HEK293T (cell line): ENCODE data around the gene ZNF487.

Experiments used
- CTCF ChIA-PET: fragments of 350-600 bp; formaldehyde crosslinking; extraction: SDS; loops from one replicate; lab custom pipeline; 2021; ENCODE audit warnings: antibody characterized with exemption, inconsistent platforms; lab: Yijun Ruan, JAX
- POLR2A ChIA-PET: fragments of 350-600 bp; formaldehyde crosslinking; extraction: SDS; loops from one replicate; lab custom pipeline; 2020; ENCODE audit warnings: antibody characterized with exemption, inconsistent platforms; lab: Yijun Ruan, JAX
- DNase-seq: peaks from one replicate; pipeline ENCODE4 v3.0.0; 2012; ENCODE audit warnings: mixed read lengths; ENCODE audit errors: extremely low spot score
- ARNT ChIP-seq: fragments of 450-650 bp; IDR thresholded peaks from 2 replicates; pipeline ENCODE4 v1.6.1; 2017; ENCODE audit warnings: mild to moderate bottlenecking
- BHLHE40 ChIP-seq: fragments of 450-650 bp; IDR thresholded peaks from 2 replicates; pipeline ENCODE4 v1.6.1; 2016; ENCODE audit warnings: mild to moderate bottlenecking, moderate library complexity, borderline replicate concordance
- CTBP1 ChIP-seq: fragments of 450-650 bp; IDR thresholded peaks from 2 replicates; pipeline ENCODE4 v1.6.1; 2016; ENCODE audit warnings: borderline replicate concordance
- ELF4 ChIP-seq: fragments of 450-650 bp; IDR thresholded peaks from 2 replicates; pipeline ENCODE4 v1.6.1; 2017; ENCODE audit warnings: antibody characterized with exemption
- FOXA1 ChIP-seq: fragments of 450-650 bp; IDR thresholded peaks from 2 replicates; pipeline ENCODE4 v1.6.1; 2016; ENCODE audit warnings: mild to moderate bottlenecking
- FOXK2 ChIP-seq: fragments of 450-650 bp; IDR thresholded peaks from 2 replicates; pipeline ENCODE4 v1.6.1; 2016; ENCODE audit warnings: mild to moderate bottlenecking
- FOXM1 ChIP-seq: fragments of 450-650 bp; IDR thresholded peaks from 2 replicates; pipeline ENCODE4 v1.6.1; 2017; ENCODE audit warnings: mild to moderate bottlenecking, borderline replicate concordance
- HDGF ChIP-seq: fragments of 450-650 bp; IDR thresholded peaks from 2 replicates; pipeline ENCODE4 v1.6.1; 2017; ENCODE audit warnings: antibody characterized with exemption, borderline replicate concordance
- L3MBTL2 ChIP-seq: fragments of 450-650 bp; conservative IDR thresholded peaks from 2 replicates; pipeline ENCODE4 v1.6.1; 2016; ENCODE audit warnings: mild to moderate bottlenecking
- LEF1 ChIP-seq: fragments of 450-650 bp; IDR thresholded peaks from 2 replicates; pipeline ENCODE4 v1.6.1; 2017; ENCODE audit warnings: mild to moderate bottlenecking, borderline replicate concordance
- NFRKB ChIP-seq: fragments of 450-650 bp; IDR thresholded peaks from 2 replicates; pipeline ENCODE4 v1.6.1; 2016; ENCODE audit warnings: mild to moderate bottlenecking, moderate library complexity
- PKNOX1 ChIP-seq: fragments of 450-650 bp; IDR thresholded peaks from 2 replicates; pipeline ENCODE4 v1.6.1; 2016
- SP1 ChIP-seq: fragments of 450-650 bp; IDR thresholded peaks from 2 replicates; pipeline ENCODE4 v1.6.1; 2017
- SUZ12 ChIP-seq: fragments of 450-650 bp; IDR thresholded peaks from 2 replicates; pipeline ENCODE4 v1.6.1; 2016; ENCODE audit warnings: mild to moderate bottlenecking
- TARDBP ChIP-seq: fragments of 450-650 bp; IDR thresholded peaks from 2 replicates; pipeline ENCODE4 v1.6.1; 2016
- ZNF384 ChIP-seq: fragments of 450-650 bp; IDR thresholded peaks from 2 replicates; pipeline ENCODE4 v1.6.1; 2016

The ZNF487 gene

GRCh38 chr10:43408710-43409384 lies 28.1 kb upstream of the ZNF487 start, which contains the start of gene HNRNPF:
TSS of gene HNRNPF (minus strand) at chr10:43409186. CDS start at chr10:43387884, 21,302 bp downstream.
- TF ChIP-seq TARDBP, result no peak
- peak; percentile 99 for TF ChIP-seq L3MBTL2
- TF ChIP-seq ELF4, result peak; percentile 77
- no peak for TF ChIP-seq NFRKB
- no peak for TF ChIP-seq LEF1
- TF ChIP-seq ARNT, result no peak
- TF ChIP-seq CTBP1, result no peak
- no peak for TF ChIP-seq FOXM1
- TF ChIP-seq BHLHE40, result no peak
- TF ChIP-seq ZNF384, result no peak
- no peak for TF ChIP-seq SUZ12
- no peak for TF ChIP-seq PKNOX1
- no peak for TF ChIP-seq FOXK2
- no peak for TF ChIP-seq HDGF
- no peak for TF ChIP-seq FOXA1
- TF ChIP-seq SP1, result no peak
- CTCF ChIA-PET, result no interaction called here
- DNase-seq, result peak; percentile 88
- POLR2A ChIA-PET, result interaction anchor here (0.8 to 5.1 kb wide), 12 partner anchors 9 to 117 kb away, joined by 3 to 37 read pairs (median 4); partner anchors contain the start of gene ZNF487

GRCh38 chr10:43409385-43410109 lies 27.4 kb upstream of the ZNF487 start:
- DNase-seq, result no peak
- POLR2A ChIA-PET, result interaction anchor here (0.8 to 5.1 kb wide), 8 partner anchors 8 to 117 kb away, joined by 3 to 37 read pairs (median 4); no protein-coding TSS in a partner anchor
- CTCF ChIA-PET, result interaction anchor here (1.3 kb wide), 1 partner anchor 11 kb away, joined by 3 read pairs; no protein-coding TSS in a partner anchor
- no peak for TF ChIP-seq BHLHE40
- no peak for TF ChIP-seq FOXK2
- no peak for TF ChIP-seq ZNF384
- no peak for TF ChIP-seq SP1
- no peak for TF ChIP-seq CTBP1
- TF ChIP-seq HDGF, result no peak
- TF ChIP-seq L3MBTL2, result no peak; the same call in none of the 2 replicates
- no peak for TF ChIP-seq PKNOX1
- TF ChIP-seq SUZ12, result no peak
- TF ChIP-seq LEF1, result no peak
- no peak for TF ChIP-seq FOXA1
- TF ChIP-seq ARNT, result no peak

- no peak for TF ChIP-seq FOXA1
- no peak for TF ChIP-seq NFRKB
- TF ChIP-seq FOXM1, result no peak
- TF ChIP-seq TARDBP, result no peak
- TF ChIP-seq SUZ12, result no peak
- no peak for TF ChIP-seq ARNT
- TF ChIP-seq BHLHE40, result no peak
- TF ChIP-seq ZNF384, result no peak
- no peak for TF ChIP-seq LEF1
- TF ChIP-seq CTBP1, result no peak
- TF ChIP-seq FOXK2, result no peak
- no peak for TF ChIP-seq PKNOX1
- no peak for TF ChIP-seq HDGF
- no peak for TF ChIP-seq ELF4
- no peak for TF ChIP-seq SP1
- no peak for TF ChIP-seq L3MBTL2
- DNase-seq, result no peak
- ChIA-PET CTCF (interaction anchor here (1.3 kb wide), 1 partner anchor 10 kb away, joined by 3 read pairs; no protein-coding TSS in a partner anchor), POLR2A (interaction anchor here (1.7 to 5.1 kb wide), 2 partner anchors 10 to 26 kb away, joined by 6 to 37 read pairs; no protein-coding TSS in a partner anchor)
Measured at GRCh38 chr10:43410345-43410744, 26.6 kb upstream of the ZNF487 start.

- TF ChIP-seq ZNF384 (no peak), LEF1 (no peak), L3MBTL2 (no peak), FOXM1 (no peak), NFRKB (no peak), PKNOX1 (no peak)
- ChIA-PET POLR2A (interaction anchor here (5.1 kb wide), 1 partner anchor 9 kb away, joined by 37 read pairs; no protein-coding TSS in a partner anchor), CTCF (no interaction called here)
- DNase-seq, result no peak
Measured at GRCh38 chr10:43411536-43411935, 25.4 kb upstream of the ZNF487 start.

- DNase-seq, result no peak
- ChIA-PET POLR2A (no interaction called here), CTCF (no interaction called here)
- no peak for TF ChIP-seq HDGF
- TF ChIP-seq ARNT, result no peak
- TF ChIP-seq LEF1, result no peak
- TF ChIP-seq ZNF384, result no peak
- no peak for TF ChIP-seq SUZ12
- no peak for TF ChIP-seq SP1
- TF ChIP-seq L3MBTL2, result no peak
- no peak for TF ChIP-seq FOXA1
- no peak for TF ChIP-seq FOXK2
- no peak for TF ChIP-seq BHLHE40
- TF ChIP-seq FOXM1, result no peak
- no peak for TF ChIP-seq TARDBP
- TF ChIP-seq NFRKB, result no peak
Measured at GRCh38 chr10:43415544-43415943, 21.4 kb upstream of the ZNF487 start.
